Retina (tissue), 1 donor: Measurements from ENCODE around the gene KCTD12.
"Not testable (repeated sequence)": the region's sequence is repeated elsewhere in the genome, so short reads cannot be mapped to it uniquely, and the experiment has no call there.

Source experiments
- DNase-seq: peaks from one replicate; pipeline ENCODE4 v3.0.0-alpha.2; 2016

KCTD12 gene

GRCh38 chr13:76886292-76887075 is at the start of gene KCTD12:
KCTD12 (minus strand) TSS chr13:76886405; CDS start chr13:76886148, 257 bp downstream.
- peak; percentile 88 for DNase-seq

DNA sequence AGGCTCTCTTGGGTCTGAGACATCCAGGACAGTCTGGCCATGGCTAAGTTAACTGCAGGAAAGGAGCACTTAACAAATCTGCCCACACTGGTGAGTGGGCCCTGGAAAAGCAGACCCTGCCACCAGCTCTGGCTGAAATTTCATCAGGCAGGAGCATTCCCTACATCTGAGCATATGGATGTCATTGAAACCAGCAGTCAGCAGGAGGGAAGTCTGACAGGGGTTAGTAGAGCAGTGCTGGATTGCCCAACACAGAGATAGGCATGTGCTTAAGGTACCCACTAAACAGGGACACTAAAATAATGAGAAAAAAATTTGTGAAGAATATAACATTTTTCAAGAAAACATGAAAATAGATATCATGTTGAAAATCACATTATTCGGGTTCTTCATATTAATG is 48.5 kb upstream of the KCTD12 start:
- DNase-seq: no peak

- DNase-seq: no peak
Observed at GRCh38 chr13:76932076-76932475, 45.9 kb upstream of the KCTD12 start.

DNA sequence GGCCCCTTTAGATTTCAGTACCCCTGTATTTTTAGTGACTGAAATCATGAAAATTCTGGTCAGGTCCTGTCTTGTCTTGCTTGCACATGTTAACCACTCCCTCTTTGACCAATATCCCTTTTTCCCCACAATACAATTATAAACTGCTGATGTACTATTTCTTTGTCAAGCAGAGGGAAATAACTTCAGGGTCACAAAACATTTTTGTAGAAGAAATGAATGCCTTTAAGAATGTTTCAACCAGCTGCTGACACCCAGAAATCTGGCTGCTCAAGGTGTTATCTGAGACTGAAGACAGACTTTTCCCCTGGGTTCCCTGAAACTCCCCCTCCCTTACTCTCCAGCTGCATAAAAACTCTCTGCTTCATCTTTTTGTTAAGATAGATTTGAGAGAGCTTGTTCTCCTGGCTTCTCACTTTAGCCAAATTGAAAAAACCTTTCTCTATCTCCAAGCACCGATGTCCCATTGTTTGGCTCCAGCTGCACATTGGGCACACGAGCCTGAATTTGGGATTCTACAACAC is 43.7 kb upstream of the KCTD12 start:
- DNase-seq: no peak

- DNase-seq: no peak
Observed at GRCh38 chr13:76929320-76929719, 43.1 kb upstream of the KCTD12 start.

DNA sequence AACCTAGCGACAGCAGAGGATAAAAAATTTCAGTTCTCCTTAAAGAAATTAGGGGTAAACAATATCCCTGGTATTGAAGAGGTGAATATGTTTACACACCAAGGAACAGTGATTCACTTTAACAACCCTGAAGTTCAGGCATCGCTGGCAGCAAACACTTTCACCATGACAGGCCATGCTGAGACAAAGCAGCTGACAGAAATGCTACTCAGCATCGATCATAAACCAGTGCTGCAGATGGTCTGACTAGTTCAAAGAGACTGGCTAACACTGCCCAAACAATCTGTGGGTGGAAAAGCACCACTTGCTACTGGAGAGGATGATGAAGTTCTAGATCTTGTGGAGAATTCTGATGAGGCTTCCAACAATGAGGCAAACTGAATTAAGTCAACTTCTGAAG is 42.3 kb upstream of the KCTD12 start:
- DNase-seq: no peak

GRCh38 chr13:76927955-76928354 is 41.8 kb upstream of the KCTD12 start:
- no peak for DNase-seq

- DNase-seq: no peak
Observed at GRCh38 chr13:76925115-76925514, 38.9 kb upstream of the KCTD12 start.

DNA sequence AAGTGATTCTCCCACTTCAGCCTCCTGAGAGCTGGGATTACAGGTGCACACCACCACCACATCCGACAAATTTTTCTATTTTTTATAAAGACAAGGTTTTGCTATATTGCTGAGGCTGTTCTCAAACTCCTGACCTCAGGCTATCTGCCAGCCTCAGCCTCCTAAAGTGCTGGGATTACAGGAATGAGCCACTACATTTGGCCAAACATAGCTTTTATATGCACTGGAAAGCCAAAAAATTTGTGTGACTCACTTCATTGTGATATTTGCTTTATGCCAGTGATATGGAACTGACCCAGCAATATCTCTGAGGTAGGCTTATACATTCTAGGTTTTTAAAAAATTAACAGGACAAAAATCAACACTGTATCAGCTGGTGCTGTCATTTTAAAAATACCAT is 35.3 kb upstream of the KCTD12 start:
- DNase-seq: no peak

GRCh38 chr13:76917755-76918481 is 31.7 kb upstream of the KCTD12 start:
- not testable (repeated sequence) for DNase-seq

- DNase-seq: no peak
Observed at GRCh38 chr13:76917095-76917494, 30.9 kb upstream of the KCTD12 start.

DNA sequence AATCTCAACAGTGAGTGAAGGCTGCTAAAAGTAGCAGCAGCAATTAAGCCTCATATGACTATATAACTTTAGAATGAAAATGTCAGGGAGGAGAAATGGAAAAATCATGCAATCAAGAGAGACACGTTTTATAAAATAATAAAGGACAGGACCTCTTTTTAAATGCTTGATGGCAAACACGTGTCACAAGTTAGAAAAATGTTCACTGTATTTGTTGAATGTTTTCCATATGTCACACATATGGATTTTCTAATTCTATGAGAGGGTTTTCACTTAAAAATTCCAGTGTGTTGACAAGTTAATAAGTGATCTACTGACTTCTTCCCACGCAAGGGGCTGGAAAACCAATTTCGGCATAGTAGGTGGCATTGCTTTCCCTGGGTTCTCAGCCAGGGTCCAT is 27.7 kb upstream of the KCTD12 start:
- DNase-seq: no peak

GRCh38 chr13:76912476-76912875 is 26.3 kb upstream of the KCTD12 start:
- DNase-seq: no peak

DNA sequence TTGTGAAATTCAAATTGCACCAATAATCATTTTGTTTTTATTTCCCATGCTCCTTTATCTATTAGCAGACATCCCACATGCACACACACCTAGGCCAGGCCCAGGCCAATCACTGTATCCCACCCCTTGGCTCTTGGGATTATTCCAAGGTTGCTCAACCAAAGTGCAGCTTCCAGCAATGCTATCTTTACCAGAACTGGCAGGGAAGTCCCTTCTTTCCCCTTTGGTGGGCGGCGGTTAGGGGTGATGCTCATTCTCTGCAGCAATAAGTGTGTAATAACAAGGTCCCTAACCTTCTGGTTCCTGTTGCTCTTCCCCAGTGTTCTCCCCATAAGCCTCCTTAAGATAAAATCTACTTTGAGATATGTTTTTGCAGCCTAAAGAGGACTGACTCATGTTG is 18.3 kb upstream of the KCTD12 start:
- DNase-seq: no peak

DNA sequence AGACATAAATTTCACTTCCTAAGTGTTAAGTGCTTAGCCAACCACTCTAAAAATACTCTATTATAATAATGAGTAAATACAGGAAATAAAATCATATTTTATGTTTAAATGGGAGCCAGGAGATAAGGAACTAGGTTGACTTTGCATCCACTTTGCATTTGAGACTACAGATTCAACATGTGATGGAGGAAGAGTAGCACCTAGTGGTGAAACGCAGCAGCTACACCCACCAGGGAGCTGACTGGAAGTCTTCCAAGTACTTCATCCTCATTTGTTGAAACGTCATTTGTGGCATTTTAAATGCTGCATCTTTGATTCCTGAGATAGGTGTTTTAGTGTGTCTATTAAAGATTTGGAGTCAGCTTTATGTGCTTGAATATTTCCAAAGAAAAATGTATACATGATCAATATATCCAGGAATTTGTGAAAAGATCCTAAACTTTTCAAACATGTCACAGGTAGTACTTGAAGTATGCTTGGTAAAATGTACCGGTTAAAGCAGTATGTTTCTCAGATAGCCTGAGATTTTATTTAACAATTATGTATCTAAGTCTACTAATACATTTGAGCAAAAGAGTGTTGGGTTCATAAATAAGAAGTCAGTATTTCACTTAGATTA is 17.4 kb upstream of the KCTD12 start:
- DNase-seq: peak; percentile 61

- DNase-seq: not testable (repeated sequence)
Observed at GRCh38 chr13:76899066-76899465, 12.9 kb upstream of the KCTD12 start.

GRCh38 chr13:76897171-76897570 is 11.0 kb upstream of the KCTD12 start:
- DNase-seq: not testable (repeated sequence)

DNA sequence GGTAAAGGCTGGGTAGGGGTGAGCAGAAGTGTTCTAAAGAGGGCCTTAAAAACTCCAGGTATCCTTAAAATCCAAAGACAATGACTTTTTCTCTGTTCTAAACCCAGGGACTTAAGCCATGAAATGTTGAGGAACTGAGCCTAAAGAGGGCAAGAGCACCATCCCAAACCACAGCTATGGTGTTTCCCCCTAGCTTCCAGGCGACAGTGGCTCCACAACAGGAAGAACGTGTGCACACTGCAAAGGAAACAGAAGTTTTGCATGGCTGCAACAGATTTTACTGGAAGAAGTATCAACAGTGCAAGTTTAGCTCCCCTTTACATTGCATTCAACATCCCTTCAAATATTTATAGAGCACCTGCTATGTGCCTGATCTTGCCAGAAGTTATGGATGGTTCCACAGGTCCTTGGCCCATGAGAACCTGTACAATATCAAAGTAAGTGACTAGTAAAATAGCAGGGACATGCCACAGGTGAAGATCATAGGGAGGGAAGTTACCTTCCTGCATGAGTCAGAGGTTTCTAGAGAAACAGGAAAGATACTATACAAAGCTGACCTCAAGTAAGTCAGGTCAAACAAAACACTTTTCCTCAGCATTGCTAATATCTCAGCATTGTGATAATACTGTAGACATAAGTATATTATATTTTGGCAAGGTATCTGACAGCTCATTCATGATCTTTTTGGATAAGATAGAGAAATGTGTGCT is 8.4 kb upstream of the KCTD12 start:
- no peak for DNase-seq

DNA sequence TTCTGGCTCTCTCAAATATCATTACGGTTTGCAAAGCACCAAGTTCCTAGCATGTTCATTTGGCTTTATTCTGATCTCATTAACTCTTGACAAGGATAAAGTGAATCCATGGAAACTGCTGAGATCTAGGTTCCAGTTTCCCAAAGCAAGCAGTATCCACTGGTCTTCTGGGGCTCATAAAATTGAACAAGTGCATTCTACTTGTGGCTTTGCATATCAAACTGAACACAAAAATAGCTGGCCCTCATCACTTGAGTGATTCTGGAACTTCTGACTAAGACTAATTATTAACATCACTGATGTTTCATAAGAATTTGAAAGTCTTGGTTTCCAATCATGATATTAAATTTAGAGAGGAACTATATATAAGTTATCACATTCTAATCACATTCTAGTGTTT is 6.3 kb upstream of the KCTD12 start:
- no peak for DNase-seq

DNA sequence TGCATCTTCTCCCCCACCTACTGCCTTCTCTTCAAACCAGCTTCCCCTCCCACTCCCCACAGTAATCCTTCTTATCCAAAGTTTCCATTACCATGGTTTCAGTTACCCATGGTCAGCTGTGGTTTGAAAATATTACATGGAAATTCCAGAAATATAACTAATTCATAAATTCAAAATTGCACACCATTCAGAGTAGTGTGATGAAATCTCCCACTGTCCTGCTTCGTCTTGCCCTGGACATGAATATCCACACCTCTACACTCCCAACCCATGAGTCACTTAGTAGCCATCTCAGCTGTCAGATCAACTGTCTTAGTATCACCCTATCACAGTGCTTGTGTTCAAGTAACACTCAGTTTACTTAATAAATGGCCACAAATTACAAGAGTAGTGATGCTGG is 3.8 kb upstream of the KCTD12 start:
- no peak for DNase-seq

GRCh38 chr13:76889254-76889653 is 3.0 kb upstream of the KCTD12 start:
- no peak for DNase-seq

GRCh38 chr13:76888421-76888820 is 2.2 kb upstream of the KCTD12 start:
- no peak for DNase-seq

DNA sequence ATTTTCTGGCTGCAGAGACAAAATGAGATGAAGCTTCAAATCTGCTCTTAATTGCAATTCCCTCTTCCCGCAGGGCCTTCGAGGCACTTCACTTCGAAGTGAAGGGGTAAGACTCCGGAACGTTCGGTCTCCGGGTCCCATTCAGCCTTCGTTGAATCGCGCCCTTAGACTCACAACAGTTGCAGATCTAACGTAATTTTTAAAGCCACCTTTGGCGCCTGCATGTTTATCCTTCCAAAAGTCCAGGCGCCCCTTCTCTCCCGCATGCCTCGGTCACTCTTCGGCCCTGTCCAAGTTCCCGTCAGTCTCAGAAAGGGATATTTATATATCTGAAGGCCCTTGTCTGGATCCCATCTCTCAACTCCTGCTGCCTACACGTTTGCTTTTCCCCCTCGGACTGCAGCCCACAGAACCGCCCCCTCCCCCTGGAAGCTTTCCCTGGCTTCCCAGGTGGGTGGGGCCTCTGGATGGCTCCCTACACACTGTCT is 915 bp upstream of the KCTD12 start:
- no peak for DNase-seq
